Transverse colon (tissue), 4 donors: Measurements from ENCODE around the gene GPX4. TPM values are rescaled to one million over a fixed set of nuclear protein-coding genes. Genes with fewer than 3 reads are reported as not detected.
"Not testable (repeated sequence)": the region's sequence is repeated elsewhere in the genome, so short reads cannot be mapped to it uniquely, and the experiment has no call there.

Experiments used
- DNase-seq: peaks from one replicate; pipeline ENCODE4 v3.0.0-alpha.2; 2019
- H3K27ac ChIP-seq, 4 donors: fragments of 200-600 bp; sonication (generic); 2 replicates each; pipeline ENCODE4 v1.5.1; 2016 to 2018; ENCODE audit warnings: inconsistent platforms in 4 of 4
- H3K27me3 ChIP-seq: fragments of 200-600 bp; sonication (generic); 2 replicates; pipeline ENCODE4 v1.5.1; 2017; ENCODE audit warnings: inconsistent platforms
- H3K36me3 ChIP-seq, 4 donors: fragments of 200-600 bp; sonication (generic); 2 replicates each; pipeline ENCODE4 v1.5.1; 2017 to 2019; ENCODE audit warnings: inconsistent platforms in 4 of 4
- H3K4me1 ChIP-seq, 4 donors: fragments of 200-600 bp; sonication (generic); 2 replicates each; pipeline ENCODE4 v1.5.1; 2017 to 2020; ENCODE audit warnings: inconsistent platforms in 4 of 4
- H3K4me3 ChIP-seq, 4 donors: fragments of 200-600 bp; sonication (generic); 1 replicate in 1 of 4; 2 replicates in 3 of 4; pipeline versions ENCODE4 v1.5.1 to v1.6.1; 2017 to 2019; ENCODE audit warnings: inconsistent platforms in 4 of 4
- H3K9me3 ChIP-seq, 2 donors: fragments of 200-600 bp; sonication (generic); 2 replicates each; pipeline ENCODE4 v1.5.1; 2017 to 2019; ENCODE audit warnings: inconsistent platforms in 2 of 2
- CTCF ChIP-seq, 5 experiments: fragments of 200-600 bp in 3 of 5; fragments of 450-650 bp in 2 of 5; sonication (generic) in 3 of 5; IDR thresholded peaks; 1 replicate in 2 of 5; 2 replicates in 3 of 5; pipeline ENCODE4 v1.5.1; 2016 to 2017; ENCODE audit warnings: antibody characterized with exemption in 5 of 5, inconsistent platforms in 3 of 5, mild to moderate bottlenecking in 2 of 5, moderate library complexity in 1 of 5
- EP300 ChIP-seq: sonication (generic); formaldehyde crosslinking; IDR thresholded peaks from one replicate; pipeline ENCODE4 v1.6.1; 2017; ENCODE audit warnings: antibody characterized with exemption, low read depth
- POLR2A ChIP-seq: fragments of 450-650 bp; IDR thresholded peaks from one replicate; pipeline ENCODE4 v1.6.1; 2016; ENCODE audit warnings: antibody characterized with exemption, mild to moderate bottlenecking, moderate library complexity
- POLR2AphosphoS5 ChIP-seq, 3 donors: sonication (generic); formaldehyde crosslinking; IDR thresholded peaks; one replicate each; pipeline ENCODE4 v1.6.1; 2016; ENCODE audit warnings: antibody characterized with exemption in 3 of 3
- WGBS, 2 donors: methylation state at CpG; one replicate each; pipeline ENCODE4 v1.1.5; 2018; ENCODE audit warnings: low coverage in 1 of 2; 5-methylcytosine and 5-hydroxymethylcytosine counted together
- in situ Hi-C, 4 donors: fragments of 200-750 bp; cut with MboI; loops; one replicate each; pipeline versions ENCODE4 v1.15.0 to v1.15.1; 2017; ENCODE audit warnings: low sequenced_read_pairs in 3 of 4, low pct_ligation_motif_present in 1 of 4, low pct_unique_long_range_greater_than_20kb in 1 of 4
- intact Hi-C: fragments of 100-400 bp; cut with DNase I; formaldehyde crosslinking; loops from one replicate; pipeline ENCODE4 v1.15.1; 2023; ENCODE audit warnings: low total_unique reads
- total RNA-seq, 4 donors: library from RNA; depleted of rRNA; stranded (reverse); fragments of >200 nt; gene quantifications; one replicate each; pipeline ENCODE4 v1.1.0, GENCODE V29; 2016

Gene GPX4
- total RNA-seq, 4 donors from 2014 or later = 115 to 426 (median 261) TPM

- H3K36me3 ChIP-seq = peaks cover 0 to 29% (median 6%) of the 10 kb centered on the region in 4 donors
- no peak for DNase-seq
- TF ChIP-seq POLR2AphosphoS5 (IDR thresholded peaks at IDR 0.05) (no peak), CTCF (IDR thresholded peaks at IDR 0.05) (no peak), POLR2A (no peak), EP300 (no peak)
- intact Hi-C loops (no loop called here), in situ Hi-C loops (no loop called here)
- peaks cover 9 to 44% (median 26%) of the 10 kb centered on the region in 4 donors for H3K4me1 ChIP-seq
- H3K4me3 ChIP-seq = no peak overlapping the region
- H3K27me3 ChIP-seq = no peaks in the 10 kb centered on the region
- WGBS, 2 donors = 89% methylated on average over 30 of the region's 33 CpGs; no CpG with 5 or more reads in 1 of the 2 donors
- no peaks in the 10 kb centered on the region for H3K9me3 ChIP-seq
- H3K27ac ChIP-seq = no peak overlapping the region
Observed at GRCh38 chr19:1126984-1127760, 23.4 kb downstream of the GPX4 start.

GRCh38 chr19:1128106-1128505 lies 24.3 kb downstream of the GPX4 start:
- Histone ChIP-seq H3K9me3 (no peaks in the 10 kb centered on the region), H3K27me3 (no peaks in the 10 kb centered on the region), H3K4me3 (no peak overlapping the region), H3K27ac (no peak overlapping the region), H3K36me3 (peaks cover 0 to 24% (median 3%) of the 10 kb centered on the region in 4 donors), H3K4me1 (peaks cover 16 to 53% (median 35%) of the 10 kb centered on the region in 4 donors)
- intact Hi-C loops = no loop called here
- 88 to 96% methylated on average over 5 to 17 of the region's 17 CpGs for WGBS, 2 donors
- DNase-seq = no peak
- TF ChIP-seq CTCF (IDR thresholded peaks at IDR 0.05) (no peak), POLR2A (no peak), POLR2AphosphoS5 (IDR thresholded peaks at IDR 0.05) (no peak), EP300 (no peak)
- in situ Hi-C loops = no loop called here

- H3K27ac ChIP-seq, H3K9me3 ChIP-seq, H3K27me3 ChIP-seq, intact Hi-C loops, DNase-seq, H3K4me3 ChIP-seq, in situ Hi-C loops: not testable (repeated sequence)
- WGBS, 2 donors = 92 to 93% methylated on average over 3 to 7 of the region's 7 CpGs
- H3K36me3 ChIP-seq = peaks cover 0 to 18% (median 3%) of the 10 kb centered on the region in 4 donors
- H3K4me1 ChIP-seq = peaks cover 13 to 58% (median 41%) of the 10 kb centered on the region in 4 donors
Observed at GRCh38 chr19:1129084-1129483, 25.3 kb downstream of the GPX4 start.

- intact Hi-C loops = no loop called here
- no peak overlapping the region for H3K27ac ChIP-seq
Observed at GRCh38 chr19:1129535-1129934, 25.7 kb downstream of the GPX4 start.

More at GRCh38 chr19:1129535-1129934, 25.7 kb downstream of the GPX4 start:
- Histone ChIP-seq H3K4me1 (peaks cover 13 to 62% (median 41%) of the 10 kb centered on the region in 4 donors), H3K27me3 (no peaks in the 10 kb centered on the region), H3K36me3 (peaks cover 0 to 18% (median 3%) of the 10 kb centered on the region in 4 donors), H3K9me3 (no peaks in the 10 kb centered on the region), H3K4me3 (no peak overlapping the region)
- in situ Hi-C loops = no loop called here
- no peak for DNase-seq
- TF ChIP-seq POLR2AphosphoS5 (IDR thresholded peaks at IDR 0.05) = no peak
- TF ChIP-seq POLR2A = no peak
- no peak for TF ChIP-seq CTCF (IDR thresholded peaks at IDR 0.05)
- no peak for TF ChIP-seq EP300
- WGBS, 2 donors = 94% methylated on average over 16 of the region's 18 CpGs; no CpG with 5 or more reads in 1 of the 2 donors
